Right lobe of liver (tissue), 4 donors: ENCODE measurements around the gene RARG.

Experiments
- POLR2A ChIP-seq: fragments of 450-650 bp; IDR thresholded peaks from one replicate; pipeline ENCODE4 v1.6.1; 2017; ENCODE audit warnings: antibody characterized with exemption, mild to moderate bottlenecking
- TF ChIP-seq, protein P1 (sequence below), 4 donors: fragments of 200-600 bp in 3 of 4; fragments of 450-650 bp in 1 of 4; IDR thresholded peaks; one replicate each; pipeline versions ENCODE4 v1.5.1 to v1.8.0; 2016 to 2022; ENCODE audit warnings: antibody characterized with exemption in 4 of 4, mild to moderate bottlenecking in 2 of 4
- donor health status: DM: no; HTN: no; CAD: no.
- donor health status: DM: no; HTN: no; CAD: no.
- donor health status: DM: no; HTN: yes; CAD: no.

DNA sequence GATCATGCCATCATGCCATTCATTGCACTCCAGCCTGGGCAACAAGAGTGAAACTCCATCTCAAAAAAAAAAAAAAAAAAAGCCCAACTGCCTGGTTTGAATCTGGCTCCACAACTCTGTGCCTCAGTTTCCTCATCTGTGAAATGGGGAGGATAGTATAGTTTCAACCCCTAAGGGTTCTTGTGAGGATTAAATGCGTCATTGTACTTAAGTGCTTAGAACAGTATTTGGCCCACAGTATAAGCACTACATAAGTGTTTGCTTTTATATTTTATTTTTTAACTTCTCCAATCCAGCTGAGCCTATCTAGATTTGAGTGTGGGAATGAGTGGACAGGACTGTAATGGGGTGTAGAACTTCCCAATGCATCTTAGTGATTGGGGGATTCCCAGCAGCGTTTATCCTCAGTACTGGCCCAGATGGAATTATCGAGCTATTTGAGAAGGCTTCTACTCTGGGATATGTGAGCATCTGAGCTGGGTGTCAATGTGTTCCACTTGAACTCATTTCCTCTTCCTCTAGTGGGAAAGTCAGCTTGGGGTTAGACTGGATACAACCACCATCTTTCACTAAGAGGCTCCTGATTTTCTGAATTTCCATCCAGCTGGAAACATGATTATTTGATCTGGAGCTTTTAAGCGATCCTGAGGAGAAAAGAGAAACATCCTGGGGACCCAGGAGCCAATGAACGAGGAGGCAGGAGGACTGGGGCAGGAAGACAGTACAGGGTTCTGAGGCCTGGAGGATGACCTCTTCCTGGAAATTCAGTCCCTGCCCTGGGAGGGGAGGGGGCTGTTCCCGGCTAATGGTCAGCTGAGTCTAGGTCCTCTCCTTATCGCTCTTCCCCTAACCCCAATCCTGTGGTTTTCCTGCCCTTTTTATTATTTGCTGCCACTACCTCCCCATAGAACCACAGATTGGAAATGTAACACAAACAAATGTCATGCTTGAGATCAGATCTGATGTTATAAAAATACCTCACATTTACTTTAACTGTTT, 26.8 kb upstream of the RARG start:
- TF ChIP-seq, protein P1, sequence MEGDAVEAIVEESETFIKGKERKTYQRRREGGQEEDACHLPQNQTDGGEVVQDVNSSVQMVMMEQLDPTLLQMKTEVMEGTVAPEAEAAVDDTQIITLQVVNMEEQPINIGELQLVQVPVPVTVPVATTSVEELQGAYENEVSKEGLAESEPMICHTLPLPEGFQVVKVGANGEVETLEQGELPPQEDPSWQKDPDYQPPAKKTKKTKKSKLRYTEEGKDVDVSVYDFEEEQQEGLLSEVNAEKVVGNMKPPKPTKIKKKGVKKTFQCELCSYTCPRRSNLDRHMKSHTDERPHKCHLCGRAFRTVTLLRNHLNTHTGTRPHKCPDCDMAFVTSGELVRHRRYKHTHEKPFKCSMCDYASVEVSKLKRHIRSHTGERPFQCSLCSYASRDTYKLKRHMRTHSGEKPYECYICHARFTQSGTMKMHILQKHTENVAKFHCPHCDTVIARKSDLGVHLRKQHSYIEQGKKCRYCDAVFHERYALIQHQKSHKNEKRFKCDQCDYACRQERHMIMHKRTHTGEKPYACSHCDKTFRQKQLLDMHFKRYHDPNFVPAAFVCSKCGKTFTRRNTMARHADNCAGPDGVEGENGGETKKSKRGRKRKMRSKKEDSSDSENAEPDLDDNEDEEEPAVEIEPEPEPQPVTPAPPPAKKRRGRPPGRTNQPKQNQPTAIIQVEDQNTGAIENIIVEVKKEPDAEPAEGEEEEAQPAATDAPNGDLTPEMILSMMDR (IDR thresholded peaks at IDR 0.05) = no peak
- no peak for TF ChIP-seq POLR2A
